Gastroesophageal sphincter (tissue), 4 donors: ENCODE results near the gene TCF4. TPM values are rescaled to one million over a fixed set of nuclear protein-coding genes. Genes with fewer than 3 reads are reported as not detected.

ENCODE experiments used
- ATAC-seq: fragments of 150-250 bp; one replicate; pipeline ENCODE4 v1.9.1; 2016; ENCODE audit warnings: mild to moderate bottlenecking, moderate library complexity
- H3K27ac ChIP-seq, 4 donors: fragments of 200-600 bp; sonication (generic) in 3 of 4; 1 replicate in 3 of 4; 2 replicates in 1 of 4; pipeline ENCODE4 v1.5.1; 2016 to 2019
- H3K27me3 ChIP-seq: fragments of 200-600 bp; sonication (generic); one replicate; pipeline ENCODE4 v1.5.1; 2019
- H3K36me3 ChIP-seq, 2 donors: fragments of 200-600 bp; sonication (generic); one replicate each; pipeline ENCODE4 v1.5.1; 2019; ENCODE audit warnings: control low read depth in 1 of 2
- H3K4me1 ChIP-seq, 3 donors: fragments of 200-600 bp; sonication (generic); 1 replicate in 2 of 3; 2 replicates in 1 of 3; pipeline ENCODE4 v1.5.1; 2016 to 2019; ENCODE audit warnings: control low read depth in 2 of 3
- H3K4me3 ChIP-seq, 2 donors: fragments of 200-600 bp; sonication (generic); one replicate each; pipeline ENCODE4 v1.5.1; 2019; ENCODE audit warnings: mild to moderate bottlenecking in 1 of 2, moderate library complexity in 1 of 2
- H3K9me3 ChIP-seq, 3 donors: fragments of 200-600 bp; sonication (generic); one replicate each; pipeline ENCODE4 v1.5.1; 2017 to 2019; ENCODE audit warnings: control low read depth in 2 of 3
- EP300 ChIP-seq: sonication (generic); formaldehyde crosslinking; IDR thresholded peaks from one replicate; pipeline ENCODE4 v1.6.1; 2017; ENCODE audit warnings: antibody characterized with exemption, mild to moderate bottlenecking
- POLR2A ChIP-seq, 2 donors: fragments of 450-650 bp; IDR thresholded peaks; one replicate each; pipeline ENCODE4 v1.6.1; 2017; ENCODE audit warnings: antibody characterized with exemption in 2 of 2, mild to moderate bottlenecking in 2 of 2, moderate library complexity in 1 of 2
- POLR2AphosphoS5 ChIP-seq: sonication (generic); formaldehyde crosslinking; IDR thresholded peaks from one replicate; pipeline ENCODE4 v1.6.1; 2017; ENCODE audit warnings: antibody characterized with exemption
- WGBS, 2 donors: methylation state at CpG; one replicate each; pipeline ENCODE4 v1.1.5; 2018; ENCODE audit warnings: low coverage in 1 of 2; 5-methylcytosine and 5-hydroxymethylcytosine counted together
- total RNA-seq, 4 donors: library from RNA; depleted of rRNA; stranded (reverse); fragments of >200 nt; gene quantifications; one replicate each; pipeline ENCODE4 v1.1.0, GENCODE V29; 2016
- TF ChIP-seq, protein P1 (sequence below), 4 experiments: fragments of 200-600 bp in 2 of 4; fragments of 450-650 bp in 2 of 4; sonication (generic) in 1 of 4; IDR thresholded peaks; one replicate each; pipeline ENCODE4 v1.5.1; 2017 to 2019; ENCODE audit warnings: antibody characterized with exemption in 4 of 4, mild to moderate bottlenecking in 2 of 4, moderate library complexity in 2 of 4

The TCF4 gene
- total RNA-seq, 4 donors from 2014 or later, result 64.1 to 87.6 (median 76.2) TPM

DNA sequence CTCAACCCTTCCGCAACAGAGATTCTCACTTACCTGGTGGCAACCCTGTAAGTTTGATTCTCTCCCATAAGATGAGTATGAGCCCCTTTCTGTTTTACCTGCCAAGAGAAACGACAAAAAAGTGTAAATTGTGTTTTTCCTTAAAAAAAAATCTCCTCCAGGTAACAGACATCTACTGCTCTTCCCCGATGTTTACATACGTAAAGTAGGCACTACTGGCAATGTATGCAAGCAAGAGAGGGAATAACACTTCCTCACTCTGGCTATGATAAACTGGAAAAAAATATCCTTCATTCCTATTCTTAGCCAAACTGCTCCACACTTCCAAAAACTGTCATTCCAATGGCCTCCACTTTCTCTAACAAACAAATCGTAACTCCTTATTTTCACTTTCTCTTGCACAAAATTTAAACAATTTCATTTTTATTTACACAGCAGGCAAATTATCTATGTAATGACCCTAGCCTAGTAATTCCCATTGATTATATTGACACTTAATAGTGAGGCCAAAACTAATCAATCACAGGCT is 184.5 kb downstream of the TCF4 start:
- 35 to 47% methylated on average over 5 of the region's 5 CpGs for WGBS, 2 donors
- TF ChIP-seq POLR2A (IDR thresholded peaks at IDR 0.05), result no peak
- TF ChIP-seq, protein P1, sequence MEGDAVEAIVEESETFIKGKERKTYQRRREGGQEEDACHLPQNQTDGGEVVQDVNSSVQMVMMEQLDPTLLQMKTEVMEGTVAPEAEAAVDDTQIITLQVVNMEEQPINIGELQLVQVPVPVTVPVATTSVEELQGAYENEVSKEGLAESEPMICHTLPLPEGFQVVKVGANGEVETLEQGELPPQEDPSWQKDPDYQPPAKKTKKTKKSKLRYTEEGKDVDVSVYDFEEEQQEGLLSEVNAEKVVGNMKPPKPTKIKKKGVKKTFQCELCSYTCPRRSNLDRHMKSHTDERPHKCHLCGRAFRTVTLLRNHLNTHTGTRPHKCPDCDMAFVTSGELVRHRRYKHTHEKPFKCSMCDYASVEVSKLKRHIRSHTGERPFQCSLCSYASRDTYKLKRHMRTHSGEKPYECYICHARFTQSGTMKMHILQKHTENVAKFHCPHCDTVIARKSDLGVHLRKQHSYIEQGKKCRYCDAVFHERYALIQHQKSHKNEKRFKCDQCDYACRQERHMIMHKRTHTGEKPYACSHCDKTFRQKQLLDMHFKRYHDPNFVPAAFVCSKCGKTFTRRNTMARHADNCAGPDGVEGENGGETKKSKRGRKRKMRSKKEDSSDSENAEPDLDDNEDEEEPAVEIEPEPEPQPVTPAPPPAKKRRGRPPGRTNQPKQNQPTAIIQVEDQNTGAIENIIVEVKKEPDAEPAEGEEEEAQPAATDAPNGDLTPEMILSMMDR (IDR thresholded peaks at IDR 0.05), result no peak
- TF ChIP-seq EP300, result no peak
- TF ChIP-seq POLR2AphosphoS5, result no peak
- Histone ChIP-seq H3K9me3 (no peaks in the 10 kb centered on the region), H3K4me1 (peaks cover 0 to 51% (median 0%) of the 10 kb centered on the region in 3 donors), H3K4me3 (peak overlapping the region; percentile 35 to 44), H3K27me3 (no peaks in the 10 kb centered on the region), H3K36me3 (no peaks in the 10 kb centered on the region), H3K27ac (peak overlapping the region in 3 of 4 donors; percentile 38 to 72 (median 66))
- ATAC-seq, result no peak

DNA sequence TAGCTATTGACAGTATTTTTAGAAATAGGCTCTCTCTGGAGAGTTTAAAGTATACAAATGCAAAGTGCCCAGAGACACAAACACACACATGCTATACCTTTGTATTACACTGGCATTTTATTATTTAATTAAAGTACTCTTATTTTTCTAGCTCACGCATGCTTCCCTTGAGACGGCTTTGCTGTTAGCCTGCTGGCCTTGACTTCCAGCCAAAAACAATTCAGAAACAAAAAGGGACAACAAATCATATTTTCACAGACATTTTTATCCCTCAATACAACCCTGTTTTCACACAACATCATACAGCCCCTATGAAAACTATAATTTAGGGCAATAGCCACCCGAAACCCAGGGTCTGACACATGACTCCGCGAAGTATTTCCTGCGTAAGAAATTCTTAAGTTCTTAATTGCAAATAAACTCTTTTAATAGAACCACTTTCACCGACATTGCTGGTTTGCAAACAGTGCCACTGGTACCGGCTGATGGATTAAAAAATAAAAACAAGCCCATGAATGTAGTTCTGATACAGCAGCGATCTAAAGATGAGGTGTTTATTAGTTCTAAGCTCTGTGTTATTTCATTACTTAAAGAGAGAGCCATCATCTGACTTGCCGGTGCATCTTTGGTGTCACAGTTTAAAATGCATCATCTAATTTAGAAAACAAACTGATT is 185.1 kb downstream of the TCF4 start:
- H3K27me3 ChIP-seq, result no peaks in the 10 kb centered on the region
- H3K4me1 ChIP-seq, result peaks cover 0 to 57% (median 0%) of the 10 kb centered on the region in 3 donors
- ATAC-seq, result no peak
- H3K9me3 ChIP-seq, result no peaks in the 10 kb centered on the region
- 27 to 32% methylated on average over 10 of the region's 10 CpGs for WGBS, 2 donors
- no peaks in the 10 kb centered on the region for H3K36me3 ChIP-seq
- TF ChIP-seq, protein P1 (IDR thresholded peaks at IDR 0.05), result no peak
- TF ChIP-seq POLR2A (IDR thresholded peaks at IDR 0.05) (no peak), EP300 (no peak), POLR2AphosphoS5 (no peak)
- peak overlapping the region; percentile 38 to 72 (median 52) for H3K27ac ChIP-seq
- H3K4me3 ChIP-seq, result peak overlapping the region; percentile 35 to 44

DNA sequence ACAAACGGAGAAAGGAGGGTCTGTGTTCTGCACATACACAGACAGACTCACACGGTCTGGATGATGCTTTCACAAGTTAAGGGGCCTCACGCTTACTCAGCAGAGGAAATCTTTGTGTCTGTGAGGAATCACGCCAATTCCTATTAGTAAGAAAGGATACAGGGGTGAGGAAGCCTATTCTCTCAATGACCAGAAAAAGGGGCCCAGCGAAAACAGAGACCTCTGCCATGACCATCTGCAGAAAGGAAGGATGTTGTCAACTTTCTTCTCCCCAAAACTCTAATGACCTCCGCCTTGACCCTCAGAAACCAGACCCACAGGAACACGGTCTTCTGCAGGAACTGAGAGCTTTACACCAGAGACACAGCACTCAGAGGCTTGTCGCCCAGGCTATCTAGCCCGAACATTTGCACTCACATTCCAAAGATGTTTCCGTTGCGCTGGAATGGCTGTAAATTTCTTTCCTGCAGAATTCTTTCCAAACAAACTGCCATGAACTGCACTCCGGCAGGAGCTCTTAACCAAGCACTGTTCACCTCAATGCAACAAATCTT is 186.3 kb downstream of the TCF4 start:
- no peaks in the 10 kb centered on the region for H3K36me3 ChIP-seq
- H3K4me1 ChIP-seq, result peaks cover 0 to 57% (median 0%) of the 10 kb centered on the region in 3 donors
- WGBS, 2 donors, result 11 to 30% methylated on average over 4 to 12 of the region's 12 CpGs
- TF ChIP-seq POLR2AphosphoS5 (no peak), POLR2A (IDR thresholded peaks at IDR 0.05) (no peak), EP300 (no peak)
- TF ChIP-seq, protein P1 (IDR thresholded peaks at IDR 0.05), result no peak
- peak overlapping the region; percentile 66 to 72 (median 70) for H3K27ac ChIP-seq
- H3K4me3 ChIP-seq, result peak overlapping the region; percentile 35 to 44
- H3K27me3 ChIP-seq, result no peaks in the 10 kb centered on the region
- H3K9me3 ChIP-seq, result no peaks in the 10 kb centered on the region
- peak; percentile 62 for ATAC-seq

DNA sequence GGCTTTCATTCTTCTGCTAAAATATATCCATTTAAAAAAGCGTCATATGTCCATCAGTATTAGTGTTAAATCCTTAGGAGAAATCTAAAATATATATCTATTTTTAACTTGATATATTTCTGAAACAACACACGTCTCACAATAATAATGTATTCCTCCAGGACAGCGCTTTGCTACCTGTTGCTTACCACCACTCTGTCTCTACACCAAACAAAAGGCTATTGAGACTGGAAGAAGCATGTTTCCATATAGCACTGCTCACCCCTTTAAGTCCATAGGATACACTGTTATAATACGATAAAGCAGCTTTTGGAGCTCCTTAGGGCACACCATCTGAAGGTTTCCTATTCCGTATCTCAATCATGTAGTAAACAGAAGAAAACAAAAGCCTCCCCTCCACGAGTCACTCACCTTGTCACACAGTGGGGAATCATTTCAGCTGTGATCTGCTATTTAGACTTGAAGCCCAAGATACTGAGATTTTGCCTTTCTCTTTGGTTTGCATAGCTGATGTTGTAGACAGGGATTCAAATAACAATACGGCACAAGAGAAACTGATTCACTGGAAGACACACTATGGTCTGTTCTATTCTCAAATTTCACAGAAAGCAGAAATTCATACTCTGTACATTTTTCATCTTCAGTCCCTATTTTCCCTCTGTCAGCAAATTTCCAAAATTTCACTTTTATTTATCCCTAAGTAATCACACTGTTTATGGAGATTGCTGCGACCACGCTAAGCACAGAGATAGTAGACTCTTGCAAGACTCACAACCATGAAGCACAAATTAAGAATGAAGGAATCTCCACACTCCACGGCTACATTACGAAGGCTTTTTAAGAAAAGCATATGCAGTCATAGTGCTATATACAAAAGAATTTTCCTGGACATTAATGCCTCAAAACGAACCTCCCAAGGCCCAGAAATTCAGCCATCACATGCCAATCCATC is 187.1 kb downstream of the TCF4 start:
- WGBS, 2 donors, result 42 to 58% methylated on average over 11 to 12 of the region's 12 CpGs
- no peak for ATAC-seq

More for the DNA sequence above, 187.1 kb downstream of the TCF4 start:
- no peaks in the 10 kb centered on the region for H3K9me3 ChIP-seq
- TF ChIP-seq EP300 (no peak), POLR2AphosphoS5 (no peak), POLR2A (IDR thresholded peaks at IDR 0.05) (no peak)
- TF ChIP-seq, protein P1 (IDR thresholded peaks at IDR 0.05), result no peak
- peak overlapping the region; percentile 11 to 72 (median 69) for H3K27ac ChIP-seq
- H3K36me3 ChIP-seq, result no peaks in the 10 kb centered on the region
- peaks cover 0 to 59% (median 0%) of the 10 kb centered on the region in 3 donors for H3K4me1 ChIP-seq
- no peaks in the 10 kb centered on the region for H3K27me3 ChIP-seq
- H3K4me3 ChIP-seq, result peak overlapping the region in 1 of 2 donors; percentile 35
